OCI-LY1 (cell line): ENCODE data around the gene SLC5A1.

ENCODE experiments used
- H2AFZ ChIP-seq: fragments of 200-600 bp; sonication (generic), shearing (Covaris generic); 2 replicates; pipeline ENCODE4 v1.6.0; 2014; ENCODE audit warnings: antibody characterized with exemption, mild to moderate bottlenecking, low read length
- H3F3A ChIP-seq: fragments of 200-600 bp; sonication (generic), shearing (Covaris generic); 2 replicates; pipeline ENCODE4 v1.6.0; 2014; ENCODE audit warnings: mild to moderate bottlenecking, antibody characterized with exemption, low read length, moderate library complexity; ENCODE audit not compliant: insufficient read depth
- H3K27ac ChIP-seq: fragments of 200-600 bp; sonication (generic); 2 replicates; pipeline ENCODE4 v1.5.1; 2014; ENCODE audit warnings: low read length, mixed run types, mild to moderate bottlenecking, low read depth; ENCODE audit not compliant: poor library complexity, severe bottlenecking
- H3K27me3 ChIP-seq: fragments of 200-600 bp; sonication (generic); 2 replicates; pipeline ENCODE4 v1.6.0; 2014; ENCODE audit warnings: antibody characterized with exemption, mild to moderate bottlenecking, low read length, moderate library complexity; ENCODE audit not compliant: insufficient read depth
- H3K36me3 ChIP-seq: fragments of 200-600 bp; sonication (generic); 2 replicates; pipeline ENCODE4 v1.6.1; 2014; ENCODE audit warnings: mild to moderate bottlenecking, antibody characterized with exemption, low read length, moderate library complexity, mixed read lengths; ENCODE audit not compliant: insufficient read depth
- H3K4me1 ChIP-seq: fragments of 200-600 bp; sonication (generic); 2 replicates; pipeline ENCODE4 v1.5.1; 2014; ENCODE audit warnings: mild to moderate bottlenecking, low read length, moderate library complexity; ENCODE audit not compliant: insufficient read depth, severe bottlenecking
- H3K4me2 ChIP-seq: fragments of 200-600 bp; sonication (generic), shearing (Covaris generic); 2 replicates; pipeline ENCODE4 v1.6.1; 2014; ENCODE audit warnings: low read length
- H3K4me3 ChIP-seq: fragments of 200-600 bp; sonication (generic); 2 replicates; pipeline ENCODE4 v1.5.1; 2014; ENCODE audit warnings: low read length, low read depth, mild to moderate bottlenecking, mixed read lengths; ENCODE audit not compliant: poor library complexity, severe bottlenecking
- H3K79me2 ChIP-seq: fragments of 200-600 bp; shearing (Covaris generic); 2 replicates; pipeline ENCODE4 v1.6.1; 2016; ENCODE audit warnings: mixed run types, low read length, mixed read lengths; ENCODE audit not compliant: insufficient read depth
- H3K9ac ChIP-seq: fragments of 200-600 bp; sonication (generic), shearing (Covaris generic); 2 replicates; pipeline ENCODE4 v1.6.1; 2014; ENCODE audit warnings: mild to moderate bottlenecking, low read length, mixed read lengths
- H3K9me2 ChIP-seq: fragments of 200-600 bp; sonication (generic), shearing (Covaris generic); 2 replicates; pipeline ENCODE4 v1.6.1; 2014; ENCODE audit warnings: low read depth, mild to moderate bottlenecking, low read length, mixed read lengths
- H3K9me3 ChIP-seq: fragments of 200-600 bp; shearing (Covaris generic); 2 replicates; pipeline ENCODE4 v1.6.1; 2014; ENCODE audit warnings: low read length, mixed read lengths
- H4K20me1 ChIP-seq: fragments of 200-600 bp; sonication (generic), shearing (Covaris generic); 2 replicates; pipeline ENCODE4 v1.6.0; 2016; ENCODE audit warnings: mild to moderate bottlenecking, low read length; ENCODE audit not compliant: insufficient read depth
- CTCF ChIP-seq: fragments of 200-600 bp; sonication (generic), shearing (Covaris generic); IDR thresholded peaks from 2 replicates; pipeline ENCODE4 v1.5.1; 2017; ENCODE audit warnings: mild to moderate bottlenecking, antibody characterized with exemption, low read length, moderate library complexity, mixed read lengths
- EZH2 ChIP-seq: fragments of 200-600 bp; sonication (generic), shearing (Covaris generic); IDR thresholded peaks from 2 replicates; pipeline ENCODE4 v1.8.0; 2017; ENCODE audit warnings: borderline replicate concordance, mixed run types, mild to moderate bottlenecking, antibody characterized with exemption, low read length, moderate library complexity, mixed read lengths

The SLC5A1 gene

DNA sequence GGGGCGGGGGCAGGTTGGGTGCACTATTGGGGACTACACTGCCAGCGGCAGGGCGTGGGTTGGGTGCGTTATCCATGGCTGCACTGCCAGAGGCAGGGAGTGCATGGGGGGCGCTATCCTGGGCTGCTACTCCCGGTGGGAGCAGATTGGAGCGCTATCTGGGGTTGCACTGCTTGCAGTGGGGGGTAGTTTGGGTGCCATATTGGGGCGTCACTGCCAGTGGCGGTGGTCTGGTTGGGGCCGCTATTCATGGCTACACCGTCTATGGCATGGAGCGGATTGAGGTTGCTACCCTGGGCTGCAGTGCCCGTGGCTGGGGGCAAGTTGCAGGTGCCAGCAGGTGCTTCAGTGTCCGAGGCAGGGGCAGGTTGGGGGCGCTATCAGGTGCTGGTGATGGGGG is 79.8 kb downstream of the SLC5A1 start:
- H3K4me1 ChIP-seq: no peaks in the 10 kb centered on the region
- no peak overlapping the region for H3K9ac ChIP-seq
- no peaks in the 10 kb centered on the region for H3F3A ChIP-seq
- H3K9me2 ChIP-seq: no peaks in the 10 kb centered on the region
- no peaks in the 10 kb centered on the region for H3K9me3 ChIP-seq
- H3K27me3 ChIP-seq: no peaks in the 10 kb centered on the region
- TF ChIP-seq EZH2 (no peak), CTCF (no peak)
- no peak overlapping the region for H2AFZ ChIP-seq
- no peaks in the 10 kb centered on the region for H3K36me3 ChIP-seq
- no peak overlapping the region for H3K27ac ChIP-seq
- H3K4me3 ChIP-seq: no peak overlapping the region
- no peak overlapping the region for H3K4me2 ChIP-seq
- no peaks in the 10 kb centered on the region for H3K79me2 ChIP-seq
- no peaks in the 10 kb centered on the region for H4K20me1 ChIP-seq

GRCh38 chr22:32123657-32124056 is 80.6 kb downstream of the SLC5A1 start:
- H3K9me2 ChIP-seq: no peaks in the 10 kb centered on the region
- no peaks in the 10 kb centered on the region for H3K27me3 ChIP-seq
- H3K4me3 ChIP-seq: no peak overlapping the region
- no peak overlapping the region for H3K27ac ChIP-seq
- no peaks in the 10 kb centered on the region for H3K79me2 ChIP-seq
- no peak overlapping the region for H2AFZ ChIP-seq
- H3K9me3 ChIP-seq: no peaks in the 10 kb centered on the region
- H4K20me1 ChIP-seq: no peaks in the 10 kb centered on the region
- H3K4me2 ChIP-seq: no peak overlapping the region
- H3F3A ChIP-seq: no peaks in the 10 kb centered on the region
- H3K9ac ChIP-seq: no peak overlapping the region
- no peaks in the 10 kb centered on the region for H3K4me1 ChIP-seq
- TF ChIP-seq EZH2: no peak
- TF ChIP-seq CTCF: no peak
- no peaks in the 10 kb centered on the region for H3K36me3 ChIP-seq

DNA sequence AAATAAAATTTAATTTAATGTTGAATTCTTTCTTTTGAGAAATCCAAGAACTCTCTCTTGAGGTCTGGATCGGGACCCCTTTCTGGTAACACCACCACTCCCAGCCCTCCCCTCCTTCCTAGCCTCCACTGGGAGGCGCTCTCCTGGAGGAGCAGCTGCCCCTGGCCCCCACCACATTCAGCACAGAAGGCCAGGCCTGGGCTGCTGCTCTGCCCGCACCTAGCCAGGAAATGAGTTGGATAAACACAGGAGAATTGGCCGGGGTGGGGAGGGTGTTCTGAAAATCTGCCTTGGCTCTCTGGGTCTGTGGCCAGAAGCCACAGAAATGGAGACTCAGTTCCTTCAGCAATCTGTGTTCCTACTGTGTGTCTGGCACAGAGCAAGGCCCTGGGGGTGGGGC is 84.8 kb downstream of the SLC5A1 start:
- Histone ChIP-seq H3K9me2 (no peaks in the 10 kb centered on the region), H2AFZ (no peak overlapping the region), H3K4me3 (no peak overlapping the region), H3K27ac (no peak overlapping the region), H3K27me3 (no peaks in the 10 kb centered on the region), H3K36me3 (no peaks in the 10 kb centered on the region), H3K4me1 (no peaks in the 10 kb centered on the region), H3F3A (no peaks in the 10 kb centered on the region), H3K9me3 (no peaks in the 10 kb centered on the region), H3K4me2 (no peak overlapping the region), H3K9ac (no peak overlapping the region), H3K79me2 (no peaks in the 10 kb centered on the region), H4K20me1 (no peaks in the 10 kb centered on the region)
- TF ChIP-seq CTCF: no peak
